ENCODE results near the gene CELSR1. TPM values are rescaled to one million over a fixed set of nuclear protein-coding genes. Genes with fewer than 3 reads are reported as not detected.

CELSR1 gene
- total RNA-seq, 1 experiment from 2014 or later = 37.6 TPM

DNA sequence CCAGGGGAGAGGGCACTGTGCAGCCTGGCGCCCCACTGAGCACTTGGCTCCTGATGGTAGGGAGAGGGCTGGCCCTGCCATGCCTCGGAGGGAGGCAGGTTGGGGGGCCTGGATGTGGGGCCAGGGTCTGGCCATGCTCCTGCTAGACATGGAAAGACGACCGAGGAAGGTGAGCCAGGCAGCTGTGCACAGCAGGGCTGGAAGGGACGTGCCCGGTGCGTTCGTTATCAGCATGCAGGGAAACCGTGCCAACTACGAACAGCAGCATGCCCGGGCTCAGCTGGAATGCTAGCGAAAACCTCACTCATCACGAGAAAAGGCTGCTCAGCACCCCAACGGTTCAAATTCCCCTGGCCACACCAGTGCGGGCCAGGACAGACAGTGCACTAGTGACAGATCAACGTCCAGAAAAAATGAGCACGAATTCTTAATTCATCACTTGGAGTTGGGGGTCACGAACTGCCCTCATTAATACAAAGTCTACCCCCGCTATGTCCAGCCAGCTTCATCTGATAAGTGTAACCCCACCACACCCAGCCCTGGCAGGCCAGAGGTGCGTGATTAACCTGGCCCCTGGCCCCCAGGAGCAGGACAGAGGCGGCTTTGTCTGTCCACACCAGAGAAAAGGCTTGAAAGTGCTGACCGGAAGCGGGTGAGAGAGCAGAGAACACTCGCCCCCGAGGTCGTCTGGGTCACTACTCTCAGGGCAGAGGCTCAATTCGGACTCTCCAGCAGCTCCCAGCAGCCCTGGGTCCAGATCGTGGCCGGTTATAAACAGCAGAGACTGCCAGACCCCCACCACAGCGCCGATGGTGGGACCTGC lies 84.2 kb downstream of the CELSR1 start:
- H3K27me3 ChIP-seq (ENCODE audit: insufficient read depth, low read depth) = no peaks in the 10 kb centered on the region
- H3K4me2 ChIP-seq = 0 out of 2 replicates have a peak overlapping the region, but pooled peaks have one; percentile 70
- no TSS peak for BruUV-seq (replicated peaks)
- H3K9me3 ChIP-seq (ENCODE audit: insufficient read depth, low read depth) = no peaks in the 10 kb centered on the region
- ChIA-PET POLR2A (ENCODE audit: unreplicated experiment) (interaction anchor here (0.6 kb wide), 1 partner anchor 766 kb away, joined by 4 read pairs; no protein-coding TSS in a partner anchor), CTCF (no interaction called here)
- H3K79me2 ChIP-seq (ENCODE audit: low read depth) = peaks cover 61% of the 10 kb centered on the region
- no peaks in the 10 kb centered on the region for H3K36me3 ChIP-seq (ENCODE audit: low read depth)
- H3K27ac ChIP-seq = peak overlapping the region; percentile 96
- TF ChIP-seq EZH2 (IDR thresholded peaks at IDR 0.05; ENCODE audit: low read depth) = no peak
- TF ChIP-seq, protein P1, sequence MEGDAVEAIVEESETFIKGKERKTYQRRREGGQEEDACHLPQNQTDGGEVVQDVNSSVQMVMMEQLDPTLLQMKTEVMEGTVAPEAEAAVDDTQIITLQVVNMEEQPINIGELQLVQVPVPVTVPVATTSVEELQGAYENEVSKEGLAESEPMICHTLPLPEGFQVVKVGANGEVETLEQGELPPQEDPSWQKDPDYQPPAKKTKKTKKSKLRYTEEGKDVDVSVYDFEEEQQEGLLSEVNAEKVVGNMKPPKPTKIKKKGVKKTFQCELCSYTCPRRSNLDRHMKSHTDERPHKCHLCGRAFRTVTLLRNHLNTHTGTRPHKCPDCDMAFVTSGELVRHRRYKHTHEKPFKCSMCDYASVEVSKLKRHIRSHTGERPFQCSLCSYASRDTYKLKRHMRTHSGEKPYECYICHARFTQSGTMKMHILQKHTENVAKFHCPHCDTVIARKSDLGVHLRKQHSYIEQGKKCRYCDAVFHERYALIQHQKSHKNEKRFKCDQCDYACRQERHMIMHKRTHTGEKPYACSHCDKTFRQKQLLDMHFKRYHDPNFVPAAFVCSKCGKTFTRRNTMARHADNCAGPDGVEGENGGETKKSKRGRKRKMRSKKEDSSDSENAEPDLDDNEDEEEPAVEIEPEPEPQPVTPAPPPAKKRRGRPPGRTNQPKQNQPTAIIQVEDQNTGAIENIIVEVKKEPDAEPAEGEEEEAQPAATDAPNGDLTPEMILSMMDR (conservative IDR thresholded peaks at IDR 0.05) = no peak
- peaks cover 87% of the 10 kb centered on the region for H3K4me1 ChIP-seq (replicated peaks; ENCODE audit: insufficient read depth)
- H2AFZ ChIP-seq = no peak overlapping the region
- no peaks in the 10 kb centered on the region for H4K20me1 ChIP-seq (ENCODE audit: insufficient read depth)
- H3F3A ChIP-seq (ENCODE audit: insufficient read depth, low read depth) = peaks cover 48% of the 10 kb centered on the region
- DNase-seq = peak in 1 of 2 experiments; percentile 69
- H3K4me3 ChIP-seq = no peak overlapping the region
- intact Hi-C loops (cut with micrococcal nuclease; ENCODE audit: unreplicated experiment) = loop anchor here (2.0 kb wide), 1 partner anchor 76 kb away; no protein-coding TSS in a partner anchor
- no peaks in the 10 kb centered on the region for H3K9me2 ChIP-seq (ENCODE audit: insufficient read depth)

DNA sequence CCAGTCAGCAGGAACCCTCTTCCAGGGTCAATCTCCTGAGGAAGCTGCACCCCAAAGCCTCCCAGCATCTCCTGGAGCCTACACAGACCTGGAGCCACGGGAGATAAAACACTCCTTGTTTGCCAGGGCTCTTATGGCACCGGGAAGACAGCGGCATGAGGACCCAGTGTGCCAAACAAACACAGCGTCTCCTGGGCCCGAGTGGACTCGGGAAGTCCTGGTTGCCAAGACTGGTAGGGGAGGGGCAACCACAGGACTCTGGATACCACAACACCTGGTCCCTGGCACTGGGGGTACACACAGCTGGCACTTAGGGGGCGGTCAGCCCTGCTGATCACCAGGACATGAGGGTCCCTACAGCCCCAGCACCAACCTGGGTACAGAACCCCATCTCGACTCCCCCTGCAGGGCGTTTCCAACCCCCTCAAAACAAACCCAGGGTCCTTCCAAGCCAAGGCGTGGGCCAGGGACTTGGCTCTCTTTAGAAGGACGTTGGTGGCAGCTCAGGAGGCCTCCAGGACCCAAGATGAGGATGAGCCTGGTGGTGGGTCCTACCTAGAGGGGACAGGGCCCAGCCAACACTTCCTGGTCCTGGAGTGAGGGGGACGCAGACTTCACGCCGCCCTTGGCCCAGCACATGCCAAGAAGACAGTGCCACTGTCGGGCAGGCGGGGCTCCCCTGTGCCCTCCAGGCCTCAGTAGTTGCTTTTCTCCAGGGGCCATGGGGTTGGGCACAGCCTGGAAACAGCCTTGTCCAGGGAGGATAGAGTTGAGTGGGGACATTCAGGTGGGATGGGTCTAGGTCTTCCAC lies 85.0 kb downstream of the CELSR1 start:
- H3K9me3 ChIP-seq (ENCODE audit: insufficient read depth, low read depth) = no peaks in the 10 kb centered on the region
- H3F3A ChIP-seq (ENCODE audit: insufficient read depth, low read depth) = peaks cover 40% of the 10 kb centered on the region
- no TSS peak for BruUV-seq (replicated peaks)
- peaks cover 61% of the 10 kb centered on the region for H3K79me2 ChIP-seq (ENCODE audit: low read depth)
- peaks cover 85% of the 10 kb centered on the region for H3K4me1 ChIP-seq (replicated peaks; ENCODE audit: insufficient read depth)
- peak overlapping the region; percentile 79 for H3K4me2 ChIP-seq
- TF ChIP-seq EZH2 (IDR thresholded peaks at IDR 0.05; ENCODE audit: low read depth) = no peak
- ChIA-PET CTCF (no interaction called here), POLR2A (ENCODE audit: unreplicated experiment) (no interaction called here)
- H3K27ac ChIP-seq = peak overlapping the region; percentile 96
- H3K9me2 ChIP-seq (ENCODE audit: insufficient read depth) = no peaks in the 10 kb centered on the region
- no peak overlapping the region for H3K4me3 ChIP-seq
- no peak for DNase-seq
- H4K20me1 ChIP-seq (ENCODE audit: insufficient read depth) = no peaks in the 10 kb centered on the region
- H3K36me3 ChIP-seq (ENCODE audit: low read depth) = no peaks in the 10 kb centered on the region
- intact Hi-C loops (cut with micrococcal nuclease; ENCODE audit: unreplicated experiment) = loop anchor here (2.0 kb wide), 1 partner anchor 76 kb away; no protein-coding TSS in a partner anchor
- no peak overlapping the region for H2AFZ ChIP-seq
- H3K27me3 ChIP-seq (ENCODE audit: insufficient read depth, low read depth) = no peaks in the 10 kb centered on the region

DNA sequence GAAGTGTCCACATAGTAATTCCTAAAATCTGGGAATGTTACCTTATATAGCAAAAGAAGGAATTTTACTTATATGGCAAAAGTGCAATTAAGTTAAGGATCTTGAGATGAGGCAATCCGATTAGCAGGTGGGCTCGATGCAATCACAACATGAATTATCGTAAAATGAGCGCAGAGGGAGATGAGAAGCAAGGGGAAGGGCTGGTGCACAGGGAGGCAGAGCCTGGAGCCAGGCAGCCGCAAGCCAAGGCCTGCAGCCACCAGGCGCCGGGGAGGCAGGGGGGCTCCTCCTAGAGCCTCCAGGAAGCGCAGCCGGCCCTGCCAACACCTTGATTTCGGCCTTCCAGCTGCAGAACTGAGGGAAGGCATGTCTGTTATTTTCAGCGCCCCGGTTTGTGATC lies 85.7 kb downstream of the CELSR1 start:
- H3K4me2 ChIP-seq = peak overlapping the region; percentile 79
- peaks cover 85% of the 10 kb centered on the region for H3K4me1 ChIP-seq (replicated peaks; ENCODE audit: insufficient read depth)
- no peak for DNase-seq
- H3K9me3 ChIP-seq (ENCODE audit: insufficient read depth, low read depth) = no peaks in the 10 kb centered on the region
- H3K36me3 ChIP-seq (ENCODE audit: low read depth) = no peaks in the 10 kb centered on the region
- no peaks in the 10 kb centered on the region for H3K27me3 ChIP-seq (ENCODE audit: insufficient read depth, low read depth)
- no peaks in the 10 kb centered on the region for H4K20me1 ChIP-seq (ENCODE audit: insufficient read depth)
- no peaks in the 10 kb centered on the region for H3K9me2 ChIP-seq (ENCODE audit: insufficient read depth)
- CTCF ChIA-PET = interaction anchor here (0.6 kb wide), 1 partner anchor 1360 kb away, joined by 3 read pairs; no protein-coding TSS in a partner anchor
- peaks cover 56% of the 10 kb centered on the region for H3K79me2 ChIP-seq (ENCODE audit: low read depth)
- intact Hi-C loops (cut with micrococcal nuclease; ENCODE audit: unreplicated experiment) = loop anchor here (1.0 to 2.0 kb wide), 4 partner anchors 49 to 88 kb away; no protein-coding TSS in a partner anchor
- H3F3A ChIP-seq (ENCODE audit: insufficient read depth, low read depth) = peaks cover 37% of the 10 kb centered on the region
- no TSS peak for BruUV-seq (replicated peaks)
- no peak overlapping the region for H2AFZ ChIP-seq
- no peak for TF ChIP-seq EZH2 (IDR thresholded peaks at IDR 0.05; ENCODE audit: low read depth)
- TF ChIP-seq, protein P1 (conservative IDR thresholded peaks at IDR 0.05) = no peak
- peak overlapping the region; percentile 1; the same call in 1 of the 2 replicates for H3K4me3 ChIP-seq
- H3K27ac ChIP-seq = peak overlapping the region; percentile 96
- POLR2A ChIA-PET (ENCODE audit: unreplicated experiment) = no interaction called here
